DND-41 (cell line): ENCODE measurements around the gene SH3TC1.

Source experiments
- ATAC-seq: fragments of 200-7000 bp; cut with Tn5 transposase; 3 replicates; pipeline ENCODE4 v1.9.1; 2021; ENCODE audit warnings: low read depth; ENCODE audit not compliant: insufficient read depth
- DNase-seq: peaks from one replicate; pipeline ENCODE4 v3.0.0-alpha.2; 2020
- H2AFZ ChIP-seq: 2 replicates; pipeline ENCODE4 v1.6.0; 2012; ENCODE audit warnings: low read depth, low read length
- H3K27ac ChIP-seq: 2 replicates; pipeline ENCODE4 v1.5.1; 2012; ENCODE audit warnings: low read length, inconsistent platforms
- H3K27me3 ChIP-seq: fragments of 200-600 bp; sonication (generic); 2 replicates; pipeline ENCODE4 v1.6.0; 2012; ENCODE audit warnings: low read length, mild to moderate bottlenecking, inconsistent platforms; ENCODE audit not compliant: insufficient read depth, poor library complexity
- H3K36me3 ChIP-seq: 2 replicates; pipeline ENCODE4 v1.5.1; 2012; ENCODE audit warnings: low read length, inconsistent platforms; ENCODE audit not compliant: insufficient read depth
- H3K4me1 ChIP-seq: 2 replicates; pipeline ENCODE4 v1.5.1; 2012; ENCODE audit warnings: mild to moderate bottlenecking, low read length; ENCODE audit not compliant: insufficient read depth
- H3K4me2 ChIP-seq: 2 replicates; pipeline ENCODE4 v1.6.0; 2012; ENCODE audit warnings: mild to moderate bottlenecking, moderate library complexity, low read length, inconsistent platforms; ENCODE audit not compliant: insufficient read depth
- H3K4me3 ChIP-seq, 2 experiments: fragments of 200-600 bp in 1 of 2; shearing (Covaris generic) in 1 of 2; 2 replicates each; pipeline ENCODE4 v1.5.1; 2012 to 2016; ENCODE audit warnings: inconsistent platforms in 2 of 2, low read length in 2 of 2, mild to moderate bottlenecking in 2 of 2, low read depth in 1 of 2, moderate library complexity in 1 of 2
- H3K79me2 ChIP-seq: 2 replicates; pipeline ENCODE4 v1.6.0; 2012; ENCODE audit warnings: low read length, inconsistent platforms; ENCODE audit not compliant: insufficient read depth
- H3K9ac ChIP-seq: 2 replicates; pipeline ENCODE4 v1.6.0; 2012; ENCODE audit warnings: low read depth, mild to moderate bottlenecking, inconsistent platforms, low read length, moderate library complexity
- H3K9me3 ChIP-seq: 2 replicates; pipeline ENCODE4 v1.5.1; 2012; ENCODE audit warnings: low read length, moderate library complexity, mild to moderate bottlenecking, inconsistent platforms; ENCODE audit not compliant: insufficient read depth, severe bottlenecking
- H4K20me1 ChIP-seq: 2 replicates; pipeline ENCODE4 v1.6.0; 2012; ENCODE audit warnings: low read length; ENCODE audit not compliant: insufficient read depth
- EZH2 ChIP-seq: IDR thresholded peaks from 3 replicates; pipeline ENCODE4 v1.6.1; 2012; ENCODE audit warnings: borderline replicate concordance, low read depth, mild to moderate bottlenecking, moderate library complexity, low read length, inconsistent platforms; ENCODE audit not compliant: severe bottlenecking
- TF ChIP-seq, protein P1 (sequence below): IDR thresholded peaks from 2 replicates; pipeline ENCODE4 v1.5.1; 2012; ENCODE audit warnings: borderline replicate concordance, low read length, moderate library complexity, mild to moderate bottlenecking; ENCODE audit not compliant: poor library complexity, severe bottlenecking; ENCODE audit errors: extremely low read depth

The SH3TC1 gene

DNA sequence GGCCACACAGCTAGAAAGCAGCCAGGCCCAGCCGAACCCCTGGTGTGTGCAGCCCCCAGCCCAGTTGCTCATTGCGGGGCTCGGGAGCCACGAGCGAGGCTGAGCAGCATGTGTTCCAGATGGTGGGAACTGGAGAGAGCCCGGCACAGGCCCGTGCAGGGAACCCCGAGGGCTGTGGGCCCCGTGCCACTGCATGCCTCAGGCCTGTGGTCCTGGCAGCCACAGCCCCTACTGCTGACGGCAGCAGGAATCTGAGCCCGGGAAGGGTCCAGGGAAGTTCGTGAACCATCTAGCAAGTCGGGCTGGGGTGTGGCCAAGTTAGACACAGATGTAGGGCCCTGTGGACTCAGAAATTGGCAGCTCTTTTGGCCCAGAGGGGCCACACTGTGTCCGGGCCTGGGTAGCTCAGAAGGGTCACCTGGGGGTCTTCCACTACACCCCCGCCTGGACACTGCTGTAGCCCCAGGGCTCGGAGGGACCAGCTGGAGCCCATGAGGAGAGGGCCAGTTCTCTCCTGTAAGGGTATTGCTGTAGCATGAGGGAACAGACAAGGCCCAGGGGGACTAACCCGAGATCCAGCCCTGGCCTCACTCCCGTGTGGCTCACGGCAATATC, 82.5 kb downstream of the SH3TC1 start:
- H3K27ac ChIP-seq: no peak overlapping the region

DNA sequence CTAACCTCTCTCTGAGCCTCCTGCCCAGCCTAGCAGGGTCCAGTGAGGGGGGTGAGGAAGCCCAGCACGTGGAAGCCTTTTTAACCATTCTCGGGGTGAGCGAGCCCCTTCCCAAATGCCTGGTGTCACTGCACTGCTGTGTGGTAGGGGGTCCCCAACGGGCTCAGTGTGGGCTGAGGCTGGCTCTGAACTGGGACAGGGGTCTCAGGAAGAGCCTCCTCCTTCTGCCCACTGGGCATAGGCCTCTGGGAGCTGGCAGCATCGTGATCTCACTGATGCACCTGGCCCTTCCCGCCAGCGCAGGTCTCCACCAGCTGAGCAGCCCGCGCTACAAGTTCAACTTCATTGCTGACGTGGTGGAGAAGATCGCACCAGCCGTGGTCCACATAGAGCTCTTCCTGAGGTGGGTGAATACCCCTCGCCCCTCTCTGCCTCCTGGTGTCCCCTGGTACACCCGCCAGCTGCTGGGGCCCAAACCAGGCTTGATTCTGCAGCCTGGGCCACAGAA, 83.1 kb downstream of the SH3TC1 start:
- no peak for TF ChIP-seq EZH2
- TF ChIP-seq, protein P1, sequence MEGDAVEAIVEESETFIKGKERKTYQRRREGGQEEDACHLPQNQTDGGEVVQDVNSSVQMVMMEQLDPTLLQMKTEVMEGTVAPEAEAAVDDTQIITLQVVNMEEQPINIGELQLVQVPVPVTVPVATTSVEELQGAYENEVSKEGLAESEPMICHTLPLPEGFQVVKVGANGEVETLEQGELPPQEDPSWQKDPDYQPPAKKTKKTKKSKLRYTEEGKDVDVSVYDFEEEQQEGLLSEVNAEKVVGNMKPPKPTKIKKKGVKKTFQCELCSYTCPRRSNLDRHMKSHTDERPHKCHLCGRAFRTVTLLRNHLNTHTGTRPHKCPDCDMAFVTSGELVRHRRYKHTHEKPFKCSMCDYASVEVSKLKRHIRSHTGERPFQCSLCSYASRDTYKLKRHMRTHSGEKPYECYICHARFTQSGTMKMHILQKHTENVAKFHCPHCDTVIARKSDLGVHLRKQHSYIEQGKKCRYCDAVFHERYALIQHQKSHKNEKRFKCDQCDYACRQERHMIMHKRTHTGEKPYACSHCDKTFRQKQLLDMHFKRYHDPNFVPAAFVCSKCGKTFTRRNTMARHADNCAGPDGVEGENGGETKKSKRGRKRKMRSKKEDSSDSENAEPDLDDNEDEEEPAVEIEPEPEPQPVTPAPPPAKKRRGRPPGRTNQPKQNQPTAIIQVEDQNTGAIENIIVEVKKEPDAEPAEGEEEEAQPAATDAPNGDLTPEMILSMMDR: no peak
- Histone ChIP-seq H3K27me3 (no peaks in the 10 kb centered on the region), H3K79me2 (no peaks in the 10 kb centered on the region), H3K4me1 (no peaks in the 10 kb centered on the region), H3K9ac (no peak overlapping the region), H3K27ac (no peak overlapping the region), H3K4me3 (no peak overlapping the region), H3K36me3 (no peaks in the 10 kb centered on the region), H3K4me2 (no peak overlapping the region), H3K9me3 (no peaks in the 10 kb centered on the region), H4K20me1 (no peaks in the 10 kb centered on the region; the same call in 1 of the 2 replicates), H2AFZ (no peak overlapping the region)
- no peak for ATAC-seq
- DNase-seq: no peak

More for the DNA sequence above, 82.5 kb downstream of the SH3TC1 start:
- Histone ChIP-seq H3K9ac (no peak overlapping the region), H3K4me2 (no peak overlapping the region), H3K36me3 (no peaks in the 10 kb centered on the region), H3K79me2 (no peaks in the 10 kb centered on the region), H2AFZ (no peak overlapping the region), H4K20me1 (no peaks in the 10 kb centered on the region; the same call in 1 of the 2 replicates), H3K9me3 (no peaks in the 10 kb centered on the region), H3K4me1 (no peaks in the 10 kb centered on the region), H3K27me3 (no peaks in the 10 kb centered on the region), H3K4me3 (no peak overlapping the region)
- TF ChIP-seq, protein P1: no peak
- no peak for TF ChIP-seq EZH2
- DNase-seq (no peak), ATAC-seq (no peak)

DNA sequence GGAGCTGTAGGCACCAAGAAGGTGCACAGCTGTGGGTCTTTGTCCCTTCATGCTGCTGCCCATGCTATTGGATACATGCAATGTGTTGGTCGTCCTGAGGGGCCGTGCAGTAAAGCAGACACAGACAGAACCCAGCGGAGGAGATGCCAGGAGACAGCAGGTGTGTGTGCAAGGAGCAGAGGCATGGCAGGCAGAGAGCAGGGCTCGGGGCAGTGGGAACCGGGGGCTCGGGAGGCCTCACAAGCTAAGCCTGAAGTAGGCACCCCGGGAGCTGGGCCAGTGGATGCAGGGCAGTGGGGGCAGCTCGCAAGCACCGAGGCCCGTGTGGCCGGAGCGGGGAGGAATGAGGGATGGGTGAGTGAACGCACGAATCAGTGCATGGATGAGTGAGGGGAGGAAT, 83.7 kb downstream of the SH3TC1 start:
- no peak overlapping the region for H3K27ac ChIP-seq
- H2AFZ ChIP-seq: no peak overlapping the region
- H3K4me3 ChIP-seq: no peak overlapping the region
- H3K79me2 ChIP-seq: no peaks in the 10 kb centered on the region
- DNase-seq: no peak
- H3K4me1 ChIP-seq: no peaks in the 10 kb centered on the region
- no peaks in the 10 kb centered on the region; the same call in 1 of the 2 replicates for H4K20me1 ChIP-seq
- H3K27me3 ChIP-seq: no peaks in the 10 kb centered on the region
- H3K36me3 ChIP-seq: no peaks in the 10 kb centered on the region
- TF ChIP-seq EZH2: no peak
- TF ChIP-seq, protein P1: no peak
- no peak overlapping the region for H3K9ac ChIP-seq
- no peak overlapping the region for H3K4me2 ChIP-seq
- H3K9me3 ChIP-seq: no peaks in the 10 kb centered on the region
- ATAC-seq: no peak

- no peak overlapping the region for H2AFZ ChIP-seq
- H3K27ac ChIP-seq: no peak overlapping the region
- TF ChIP-seq, protein P1: no peak
- no peak for TF ChIP-seq EZH2
- H3K36me3 ChIP-seq: no peaks in the 10 kb centered on the region
- H3K9ac ChIP-seq: no peak overlapping the region
- DNase-seq (no peak), ATAC-seq (no peak)
- H3K4me1 ChIP-seq: no peaks in the 10 kb centered on the region
- H3K4me3 ChIP-seq: no peak overlapping the region
- H3K4me2 ChIP-seq: no peak overlapping the region
- H3K27me3 ChIP-seq: no peaks in the 10 kb centered on the region
- H4K20me1 ChIP-seq: no peaks in the 10 kb centered on the region; the same call in 1 of the 2 replicates
- no peaks in the 10 kb centered on the region for H3K79me2 ChIP-seq
- H3K9me3 ChIP-seq: no peaks in the 10 kb centered on the region
These were observed 84.1 kb downstream of the SH3TC1 start for GRCh38 chr4:8283161-8283560.
